GM12874 (cell line): ENCODE measurements around the gene LRRC23.

ENCODE experiments used
- CTCF ChIP-seq: IDR thresholded peaks from 2 replicates; pipeline ENCODE4 v1.5.1; 2011; ENCODE audit warnings: low read depth, mild to moderate bottlenecking, control low read depth, low read length, moderate library complexity; ENCODE audit not compliant: insufficient read depth

Gene LRRC23

GRCh38 chr12:6957151-6957701 is 52.6 kb downstream of the LRRC23 start:
- TF ChIP-seq CTCF: no peak

- no peak for TF ChIP-seq CTCF
Observed at GRCh38 chr12:6957741-6958608, 53.4 kb downstream of the LRRC23 start.

- TF ChIP-seq CTCF: no peak
Observed at GRCh38 chr12:6958609-6959057, 54.0 kb downstream of the LRRC23 start.

- TF ChIP-seq CTCF: no peak
Observed at GRCh38 chr12:6959058-6959804, 54.6 kb downstream of the LRRC23 start.

- TF ChIP-seq CTCF: no peak
Observed at GRCh38 chr12:6959805-6960592, 55.4 kb downstream of the LRRC23 start.

GRCh38 chr12:6960593-6961277 is 56.1 kb downstream of the LRRC23 start:
- peak; percentile 48 for TF ChIP-seq CTCF
